Calu3 (cell line): ENCODE results near the gene CDYL2. TPM values are rescaled to one million over a fixed set of nuclear protein-coding genes. Genes with fewer than 3 reads are reported as not detected.

Experiments used
- BruUV-seq: library from RNA; stranded (reverse); fragments of 400-500 nt; replicated peaks from 2 replicates; lab custom pipeline; 2021; lab: Mats Ljungman, UMichigan
- CTCF ChIA-PET: fragments of 300-600 bp; sonication (Branson Sonifier 250); formaldehyde crosslinking; loops from one replicate; lab custom pipeline; 2022; ENCODE audit warnings: antibody characterized with exemption; lab: Charles Lee
- DNase-seq: peaks from one replicate; pipeline ENCODE4 v3.0.0; 2022
- H3K27ac Mint-ChIP-seq: one replicate; pipeline ENCODE4 v1.8.0; 2022; ENCODE audit warnings: mixed read lengths; ENCODE audit not compliant: unreplicated experiment
- H3K27me3 Mint-ChIP-seq: one replicate; pipeline ENCODE4 v1.8.0; 2022; ENCODE audit warnings: mixed read lengths; ENCODE audit not compliant: unreplicated experiment
- H3K36me3 Mint-ChIP-seq: one replicate; pipeline ENCODE4 v1.8.0; 2022; ENCODE audit warnings: mild to moderate bottlenecking, moderate library complexity, mixed read lengths; ENCODE audit not compliant: insufficient read depth, unreplicated experiment
- H3K4me1 Mint-ChIP-seq: one replicate; pipeline ENCODE4 v1.8.0; 2022; ENCODE audit warnings: mild to moderate bottlenecking, low read depth, mixed read lengths; ENCODE audit not compliant: unreplicated experiment
- H3K4me3 Mint-ChIP-seq: one replicate; pipeline ENCODE4 v1.8.0; 2022; ENCODE audit warnings: mild to moderate bottlenecking, low read depth, moderate library complexity, mixed read lengths; ENCODE audit not compliant: unreplicated experiment
- H3K9me3 Mint-ChIP-seq: one replicate; pipeline ENCODE4 v1.8.0; 2022; ENCODE audit warnings: low read depth, mixed read lengths; ENCODE audit not compliant: unreplicated experiment
- intact Hi-C: fragments of 100-400 bp; cut with micrococcal nuclease; formaldehyde crosslinking; loops from one replicate; pipeline ENCODE4 v1.10.0; 2022; ENCODE audit not compliant: unreplicated experiment
- total RNA-seq: library from RNA; stranded (reverse); gene quantifications from 2 replicates; pipeline ENCODE4 v1.2.3, GENCODE V29; 2022
- TF ChIP-seq, protein P1 (sequence below): fragments of 200-600 bp; IDR thresholded peaks from one replicate; pipeline ENCODE4 v1.8.0; 2022; ENCODE audit warnings: antibody characterized with exemption; ENCODE audit not compliant: unreplicated experiment

The CDYL2 gene
- total RNA-seq, 1 experiment from 2014 or later, result 1.0 TPM

DNA sequence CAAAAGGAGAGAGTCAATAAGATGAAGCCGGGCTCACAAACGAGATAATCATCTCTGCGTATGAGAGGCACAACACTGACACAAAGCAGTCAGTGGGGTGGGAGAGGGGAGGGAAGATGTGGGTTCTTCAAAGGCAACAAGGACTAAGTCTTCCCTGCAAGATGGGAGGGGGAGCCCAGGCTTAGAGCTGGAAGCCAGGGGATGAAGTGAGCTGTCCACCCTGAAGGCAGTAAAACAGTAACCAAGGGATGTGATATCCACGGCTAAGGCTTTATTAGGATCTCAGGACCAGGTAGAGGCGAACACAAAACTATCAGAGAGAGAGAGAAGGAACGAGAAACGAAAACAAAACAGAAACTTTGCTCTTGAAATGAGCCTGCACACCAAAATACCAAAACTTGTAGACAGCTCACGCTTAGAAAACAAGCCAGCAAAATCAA lies 147.7 kb downstream of the CDYL2 start:
- H3K4me1 Mint-ChIP-seq, result no peaks in the 10 kb centered on the region
- no TSS peak for BruUV-seq

DNA sequence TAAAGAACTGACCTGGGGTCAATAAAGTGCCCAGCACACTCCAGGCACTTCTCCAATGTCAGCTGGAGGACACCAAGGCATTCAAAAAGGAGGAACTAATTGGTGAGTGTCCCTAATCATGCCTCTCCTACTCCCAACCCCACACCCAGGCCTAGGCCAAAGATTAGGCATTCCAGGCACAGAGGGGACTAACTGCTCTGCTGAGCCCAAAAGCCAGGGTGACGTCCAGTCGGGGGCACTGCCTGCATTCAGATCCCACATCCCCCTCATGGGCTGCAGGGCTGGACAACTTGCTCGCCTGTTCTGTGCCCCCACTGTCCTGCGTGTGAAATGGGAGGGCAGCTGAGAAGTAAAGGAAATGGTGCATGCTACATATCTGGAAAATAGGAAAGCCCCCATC lies 148.2 kb downstream of the CDYL2 start:
- Mint-ChIP-seq H3K27me3 (no peaks in the 10 kb centered on the region), H3K4me1 (no peaks in the 10 kb centered on the region), H3K4me3 (no peak overlapping the region), H3K9me3 (peaks cover 14% of the 10 kb centered on the region), H3K27ac (no peak overlapping the region), H3K36me3 (no peaks in the 10 kb centered on the region)
- DNase-seq, result no peak
- CTCF ChIA-PET, result no interaction called here
- intact Hi-C loops, result loop anchor here (10.0 kb wide), 1 partner anchor 169 kb away; no protein-coding TSS in a partner anchor
- BruUV-seq, result no TSS peak
- TF ChIP-seq, protein P1, sequence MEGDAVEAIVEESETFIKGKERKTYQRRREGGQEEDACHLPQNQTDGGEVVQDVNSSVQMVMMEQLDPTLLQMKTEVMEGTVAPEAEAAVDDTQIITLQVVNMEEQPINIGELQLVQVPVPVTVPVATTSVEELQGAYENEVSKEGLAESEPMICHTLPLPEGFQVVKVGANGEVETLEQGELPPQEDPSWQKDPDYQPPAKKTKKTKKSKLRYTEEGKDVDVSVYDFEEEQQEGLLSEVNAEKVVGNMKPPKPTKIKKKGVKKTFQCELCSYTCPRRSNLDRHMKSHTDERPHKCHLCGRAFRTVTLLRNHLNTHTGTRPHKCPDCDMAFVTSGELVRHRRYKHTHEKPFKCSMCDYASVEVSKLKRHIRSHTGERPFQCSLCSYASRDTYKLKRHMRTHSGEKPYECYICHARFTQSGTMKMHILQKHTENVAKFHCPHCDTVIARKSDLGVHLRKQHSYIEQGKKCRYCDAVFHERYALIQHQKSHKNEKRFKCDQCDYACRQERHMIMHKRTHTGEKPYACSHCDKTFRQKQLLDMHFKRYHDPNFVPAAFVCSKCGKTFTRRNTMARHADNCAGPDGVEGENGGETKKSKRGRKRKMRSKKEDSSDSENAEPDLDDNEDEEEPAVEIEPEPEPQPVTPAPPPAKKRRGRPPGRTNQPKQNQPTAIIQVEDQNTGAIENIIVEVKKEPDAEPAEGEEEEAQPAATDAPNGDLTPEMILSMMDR, result no peak

More for the DNA sequence above, 147.7 kb downstream of the CDYL2 start:
- Mint-ChIP-seq H3K27ac (no peak overlapping the region), H3K36me3 (no peaks in the 10 kb centered on the region), H3K9me3 (peaks cover 14% of the 10 kb centered on the region), H3K27me3 (no peaks in the 10 kb centered on the region), H3K4me3 (no peak overlapping the region)
- intact Hi-C loops, result loop anchor here (10.0 kb wide), 1 partner anchor 168 kb away; no protein-coding TSS in a partner anchor
- CTCF ChIA-PET, result no interaction called here
- TF ChIP-seq, protein P1, result no peak
- no peak for DNase-seq

DNA sequence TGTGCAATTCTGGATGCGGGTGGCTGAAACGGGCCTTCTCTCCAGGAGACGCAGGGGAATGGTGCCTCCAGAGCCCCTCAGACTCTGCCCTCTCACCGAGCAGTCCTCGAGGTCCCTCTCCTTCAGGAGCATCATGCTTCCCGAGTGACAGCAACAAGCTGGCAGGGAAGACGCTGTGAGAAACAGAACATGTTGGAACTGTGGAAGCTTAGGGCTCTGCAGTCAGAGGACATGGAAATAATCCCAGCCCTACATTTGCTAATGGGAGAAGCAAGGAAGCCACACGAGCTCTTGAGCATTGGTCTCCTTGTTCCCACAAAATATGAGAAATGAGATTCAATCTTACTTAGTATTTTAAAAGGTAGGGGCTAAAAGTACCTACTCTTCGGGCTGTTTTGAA lies 148.6 kb downstream of the CDYL2 start:
- intact Hi-C loops, result loop anchor here (10.0 kb wide), 1 partner anchor 169 kb away; no protein-coding TSS in a partner anchor
- H3K4me3 Mint-ChIP-seq, result no peak overlapping the region
- H3K36me3 Mint-ChIP-seq, result no peaks in the 10 kb centered on the region
- TF ChIP-seq, protein P1, result no peak
- H3K27ac Mint-ChIP-seq, result no peak overlapping the region
- no peak for DNase-seq
- no peaks in the 10 kb centered on the region for H3K4me1 Mint-ChIP-seq
- H3K27me3 Mint-ChIP-seq, result no peaks in the 10 kb centered on the region
- no TSS peak for BruUV-seq
- peaks cover 14% of the 10 kb centered on the region for H3K9me3 Mint-ChIP-seq
- CTCF ChIA-PET, result no interaction called here

DNA sequence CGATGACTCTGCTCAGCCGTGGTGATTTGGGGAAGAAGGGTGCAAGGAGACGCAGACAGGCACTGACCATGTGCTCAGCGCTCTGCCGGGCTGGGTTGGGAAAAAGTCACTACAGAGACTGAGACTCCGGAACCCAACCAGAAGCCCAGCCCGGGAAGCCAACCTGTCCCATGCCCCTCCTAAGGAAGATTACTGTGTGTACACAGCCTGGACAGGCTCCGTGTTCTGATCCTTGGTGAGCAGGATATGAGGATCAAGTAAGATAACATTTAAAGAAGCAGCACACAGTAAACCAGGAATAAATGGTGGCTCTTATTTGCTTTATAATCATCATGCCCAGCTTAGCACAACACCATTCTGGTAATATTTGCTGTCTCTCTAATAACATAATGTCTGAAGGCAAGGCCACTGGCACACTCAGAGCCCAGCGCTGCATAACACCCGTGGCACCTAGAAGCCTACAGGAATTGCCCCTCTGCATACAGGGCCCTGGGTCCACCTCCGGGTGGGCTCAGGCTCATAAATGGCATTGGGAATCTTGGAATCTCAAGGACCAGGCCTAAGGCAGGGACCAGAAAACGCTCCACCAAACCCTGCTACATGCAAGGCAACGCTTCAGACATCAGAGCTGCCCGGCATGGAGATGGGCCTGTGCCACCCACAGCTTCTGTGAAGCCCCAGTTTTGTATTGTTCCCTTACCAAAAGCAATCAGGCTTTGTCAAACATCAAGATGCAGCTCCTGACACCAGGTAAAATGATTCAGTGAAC lies 150.1 kb downstream of the CDYL2 start:
- TF ChIP-seq, protein P1, result no peak
- H3K4me1 Mint-ChIP-seq, result no peaks in the 10 kb centered on the region
- DNase-seq, result no peak
- CTCF ChIA-PET, result no interaction called here
- intact Hi-C loops, result loop anchor here (10.0 kb wide), 1 partner anchor 171 kb away; no protein-coding TSS in a partner anchor
- BruUV-seq, result no TSS peak
- peaks cover 10% of the 10 kb centered on the region for H3K9me3 Mint-ChIP-seq
- no peaks in the 10 kb centered on the region for H3K36me3 Mint-ChIP-seq
- H3K27ac Mint-ChIP-seq, result no peak overlapping the region
- no peaks in the 10 kb centered on the region for H3K27me3 Mint-ChIP-seq
- no peak overlapping the region for H3K4me3 Mint-ChIP-seq
